ENCODE results near the gene AHNAK.
A peak's percentile ranks its signal among the peaks of the same experiment; 100 is the strongest.
"Not testable (repeated sequence)": the region's sequence is repeated elsewhere in the genome, so short reads cannot be mapped to it uniquely, and the experiment has no call there.

Gene AHNAK

GRCh38 chr11:62552485-62553079, 6.0 kb upstream of the AHNAK start:
- TF ChIP-seq CTCF (conservative IDR thresholded peaks at IDR 0.05; ENCODE audit: low read depth, low read length): no peak
- H3K4me3 ChIP-seq (ENCODE audit: low read length): peak overlapping the region; percentile 26
- DNase-seq (ENCODE audit: low read depth): no peak

GRCh38 chr11:62550478-62550877, 3.9 kb upstream of the AHNAK start:
- H3K4me3 ChIP-seq (ENCODE audit: low read length): not testable (repeated sequence)

GRCh38 chr11:62548545-62549335, 2.1 kb upstream of the AHNAK start:
- DNase-seq (ENCODE audit: low read depth): no peak
- no peak for TF ChIP-seq CTCF (conservative IDR thresholded peaks at IDR 0.05; ENCODE audit: low read depth, low read length)
- H3K4me3 ChIP-seq (ENCODE audit: low read length): no peak overlapping the region

More at GRCh38 chr11:62550478-62550877, 3.9 kb upstream of the AHNAK start:
- DNase-seq (ENCODE audit: low read depth): not testable (repeated sequence)

GRCh38 chr11:62547691-62548281, 1.2 kb upstream of the AHNAK start:
- no peak for TF ChIP-seq CTCF (conservative IDR thresholded peaks at IDR 0.05; ENCODE audit: low read depth, low read length)
- DNase-seq (ENCODE audit: low read depth): no peak
- H3K4me3 ChIP-seq (ENCODE audit: low read length): no peak overlapping the region

GRCh38 chr11:62546929-62547625, 471 bp upstream of the AHNAK start:
- TF ChIP-seq CTCF (conservative IDR thresholded peaks at IDR 0.05; ENCODE audit: low read depth, low read length): no peak
- peak overlapping the region; percentile 50 for H3K4me3 ChIP-seq (ENCODE audit: low read length)
- DNase-seq (ENCODE audit: low read depth): no peak

GRCh38 chr11:62545437-62546243, 966 bp downstream of the AHNAK start:
- peak; percentile 76 for DNase-seq (ENCODE audit: low read depth)
- peak; percentile 25 for TF ChIP-seq CTCF (conservative IDR thresholded peaks at IDR 0.05; ENCODE audit: low read depth, low read length)
- H3K4me3 ChIP-seq (ENCODE audit: low read length): peak overlapping the region; percentile 86

Measured in retinal pigment epithelial cell (primary cell).